HEK293 (cell line): ENCODE data around the gene STON2.

ENCODE experiments used
- CTCF ChIP-seq: fragments of 450-650 bp; formaldehyde crosslinking; IDR thresholded peaks from 2 replicates; pipeline ENCODE4 v1.5.1; 2016; ENCODE audit warnings: missing biosample characterization, missing genetic modification characterization
- PBX3 ChIP-seq: sonication (generic); formaldehyde crosslinking; IDR thresholded peaks from 2 replicates; pipeline ENCODE4 v1.8.1; 2022; ENCODE audit warnings: mild to moderate bottlenecking, moderate library complexity, missing genetic modification reagents
- ZBTB21 ChIP-seq: fragments of 450-650 bp; formaldehyde crosslinking; IDR thresholded peaks from 2 replicates; pipeline ENCODE4 v1.5.1; 2017; ENCODE audit warnings: missing biosample characterization, missing genetic modification characterization
- ZNF274 ChIP-seq, 2 experiments: fragments of 200-500 bp in 1 of 2; fragments of 450-650 bp in 1 of 2; sonication (Bioruptor generic) in 1 of 2; formaldehyde crosslinking in 1 of 2; IDR thresholded peaks; 2 replicates each; pipeline versions ENCODE4 v1.5.1 to v1.6.1; 2014 to 2016; ENCODE audit warnings: borderline replicate concordance in 1 of 2, inconsistent platforms in 1 of 2, low read length in 1 of 2, missing biosample characterization in 1 of 2, missing genetic modification characterization in 1 of 2
- ZNF302 ChIP-seq: fragments of 450-650 bp; formaldehyde crosslinking; IDR thresholded peaks from 2 replicates; pipeline ENCODE4 v1.5.1; 2016; ENCODE audit warnings: missing biosample characterization, missing genetic modification characterization, low read depth
- ZNF398 ChIP-seq: fragments of 450-650 bp; formaldehyde crosslinking; IDR thresholded peaks from 2 replicates; pipeline ENCODE4 v1.5.1; 2017; ENCODE audit warnings: missing biosample characterization, missing genetic modification characterization
- ZNF707 ChIP-seq: fragments of 450-650 bp; formaldehyde crosslinking; IDR thresholded peaks from 2 replicates; pipeline ENCODE4 v1.5.1; 2016; ENCODE audit warnings: missing biosample characterization, missing genetic modification characterization

- TF ChIP-seq PBX3 (CRISPR knock-in tag): no peak
- TF ChIP-seq CTCF (tag by site-specific recombination): no peak
- TF ChIP-seq ZNF398 (tag by site-specific recombination): no peak
- TF ChIP-seq ZNF707 (tag by site-specific recombination): no peak
- TF ChIP-seq ZBTB21 (tag by site-specific recombination): no peak
- no peak for TF ChIP-seq ZNF274 (IDR thresholded peaks at IDR 0.05; ENCODE audit: low read length)
- no peak for TF ChIP-seq ZNF274 (tag by site-specific recombination; IDR thresholded peaks at IDR 0.05; ENCODE audit: borderline replicate concordance)
- TF ChIP-seq ZNF302 (tag by site-specific recombination): no peak
These were observed 88.3 kb downstream of the STON2 start for GRCh38 chr14:81311778-81312177.
